Hepatocyte (in vitro differentiated cells): ENCODE measurements around the gene SMIM35. TPM values are rescaled to one million over a fixed set of nuclear protein-coding genes. Genes with fewer than 3 reads are reported as not detected.

Experiments used
- DNase-seq: peaks from one replicate; pipeline ENCODE4 v3.0.0-alpha.2; 2016; ENCODE audit warnings: low spot score
- H2AFZ ChIP-seq: fragments of 200-600 bp; sonication (generic); 2 replicates; pipeline ENCODE4 v1.6.0; 2016; ENCODE audit warnings: antibody characterized with exemption, mild to moderate bottlenecking
- H3K27ac ChIP-seq: fragments of 200-600 bp; sonication (generic); 2 replicates; pipeline ENCODE4 v1.5.1; 2016; ENCODE audit warnings: mild to moderate bottlenecking
- H3K27me3 ChIP-seq: fragments of 200-600 bp; sonication (generic); 2 replicates; pipeline ENCODE4 v1.6.1; 2016
- H3K36me3 ChIP-seq: fragments of 200-600 bp; sonication (generic); replicated peaks from 2 replicates; pipeline ENCODE4 v1.5.1; 2016; ENCODE audit warnings: low read depth; ENCODE audit not compliant: insufficient read depth
- H3K4me1 ChIP-seq: fragments of 200-600 bp; sonication (generic); 2 replicates; pipeline ENCODE4 v1.5.1; 2016; ENCODE audit warnings: mild to moderate bottlenecking, moderate library complexity; ENCODE audit not compliant: insufficient read depth
- H3K4me2 ChIP-seq: fragments of 200-600 bp; sonication (generic); 2 replicates; pipeline ENCODE4 v1.6.0; 2016
- H3K4me3 ChIP-seq: fragments of 200-600 bp; sonication (generic); 2 replicates; pipeline ENCODE4 v1.5.1; 2016; ENCODE audit warnings: mild to moderate bottlenecking
- H3K79me2 ChIP-seq: fragments of 200-600 bp; sonication (generic); 2 replicates; pipeline ENCODE4 v1.6.0; 2017; ENCODE audit warnings: mild to moderate bottlenecking
- H3K9me2 ChIP-seq: fragments of 200-600 bp; sonication (generic); replicated peaks from 2 replicates; pipeline ENCODE4 v1.6.0; 2017; ENCODE audit warnings: mild to moderate bottlenecking; ENCODE audit not compliant: insufficient read depth
- H3K9me3 ChIP-seq: fragments of 200-600 bp; sonication (generic); 2 replicates; pipeline ENCODE4 v1.5.1; 2016; ENCODE audit warnings: low read depth, mild to moderate bottlenecking
- H4K20me1 ChIP-seq: fragments of 200-600 bp; sonication (generic); 2 replicates; pipeline ENCODE4 v1.6.0; 2016; ENCODE audit warnings: mild to moderate bottlenecking; ENCODE audit not compliant: insufficient read depth, poor library complexity, severe bottlenecking
- EZH2 ChIP-seq: fragments of 200-600 bp; sonication (generic); IDR thresholded peaks from 2 replicates; pipeline ENCODE4 v1.6.1; 2016; ENCODE audit warnings: antibody characterized with exemption, mild to moderate bottlenecking, borderline replicate concordance
- EZH2phosphoT487 ChIP-seq: fragments of 200-600 bp; sonication (generic); IDR thresholded peaks from one replicate; pipeline ENCODE4 v1.6.1; 2018; ENCODE audit warnings: antibody characterized with exemption, mild to moderate bottlenecking, low read depth, moderate library complexity; ENCODE audit not compliant: unreplicated experiment, severe bottlenecking
- whole genome bisulfite sequencing: methylation state at CpG from one replicate; pipeline ENCODE4 v1.1.6; 2016; ENCODE audit warnings: low lambda C conversion rate; ENCODE audit errors: missing lambda C conversion rate; 5-methylcytosine and 5-hydroxymethylcytosine counted together
- polyA plus RNA-seq: library from polyadenylated mRNA; unstranded; fragments of >200 nt; fragmentation: Nextera tagmentation; extraction: Ambion mirVana; gene quantifications from 2 replicates; pipeline ENCODE4 v1.2.1, GENCODE V29; 2016
- total RNA-seq: library from RNA; depleted of rRNA; stranded (reverse); fragments of >200 nt; gene quantifications from 2 replicates; pipeline ENCODE4 v1.2.3, GENCODE V29; 2014
- TF ChIP-seq, protein P1 (sequence below): fragments of 200-600 bp; sonication (generic); IDR thresholded peaks from 2 replicates; pipeline ENCODE4 v1.5.1; 2016; ENCODE audit warnings: antibody characterized with exemption, mild to moderate bottlenecking; ENCODE audit not compliant: poor library complexity

Gene SMIM35
- total and polyA plus RNA-seq, 2 experiments from 2014 or later, result 0.03 TPM; not detected in 1

DNA sequence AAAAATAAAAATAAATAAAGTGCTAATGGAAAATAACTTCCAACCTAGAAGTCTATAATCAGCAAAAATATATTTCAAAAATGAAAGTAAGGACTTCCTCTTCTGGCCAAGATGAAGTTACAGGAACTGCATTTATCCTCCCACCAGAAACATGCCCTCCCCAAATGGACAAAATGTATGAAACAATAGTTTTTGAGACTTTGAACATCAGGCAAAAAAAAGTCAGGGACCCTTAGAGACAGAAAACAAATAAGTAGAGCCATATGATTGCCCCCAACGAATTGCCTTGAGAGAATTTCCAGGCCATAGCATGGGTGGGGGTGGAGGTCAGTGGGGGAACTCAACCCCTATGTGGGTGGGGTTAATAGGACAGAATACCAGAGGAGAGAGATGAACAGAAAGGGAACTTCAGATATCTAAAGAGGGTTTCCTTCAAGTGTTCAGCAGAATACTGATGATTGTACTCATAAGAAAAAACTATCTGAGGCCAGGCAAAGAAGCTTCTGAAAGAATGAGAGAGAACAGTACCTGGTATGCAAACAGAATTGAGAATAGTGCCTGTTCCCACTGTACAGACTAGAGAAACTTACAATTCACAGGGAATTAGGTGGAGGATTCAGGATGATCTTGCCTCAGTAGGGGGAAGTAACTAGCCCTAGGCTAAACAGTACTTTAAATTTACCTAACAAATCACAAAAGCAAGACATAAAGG is 127.2 kb downstream of the SMIM35 start:
- Histone ChIP-seq H3K36me3 (no peaks in the 10 kb centered on the region), H3K27me3 (no peaks in the 10 kb centered on the region), H3K4me2 (no peak overlapping the region), H2AFZ (no peak overlapping the region), H3K4me1 (no peaks in the 10 kb centered on the region), H4K20me1 (no peaks in the 10 kb centered on the region), H3K79me2 (no peaks in the 10 kb centered on the region), H3K4me3 (no peak overlapping the region), H3K9me3 (no peaks in the 10 kb centered on the region), H3K9me2 (no peaks in the 10 kb centered on the region), H3K27ac (no peak overlapping the region)
- DNase-seq, result no peak
- TF ChIP-seq, protein P1, sequence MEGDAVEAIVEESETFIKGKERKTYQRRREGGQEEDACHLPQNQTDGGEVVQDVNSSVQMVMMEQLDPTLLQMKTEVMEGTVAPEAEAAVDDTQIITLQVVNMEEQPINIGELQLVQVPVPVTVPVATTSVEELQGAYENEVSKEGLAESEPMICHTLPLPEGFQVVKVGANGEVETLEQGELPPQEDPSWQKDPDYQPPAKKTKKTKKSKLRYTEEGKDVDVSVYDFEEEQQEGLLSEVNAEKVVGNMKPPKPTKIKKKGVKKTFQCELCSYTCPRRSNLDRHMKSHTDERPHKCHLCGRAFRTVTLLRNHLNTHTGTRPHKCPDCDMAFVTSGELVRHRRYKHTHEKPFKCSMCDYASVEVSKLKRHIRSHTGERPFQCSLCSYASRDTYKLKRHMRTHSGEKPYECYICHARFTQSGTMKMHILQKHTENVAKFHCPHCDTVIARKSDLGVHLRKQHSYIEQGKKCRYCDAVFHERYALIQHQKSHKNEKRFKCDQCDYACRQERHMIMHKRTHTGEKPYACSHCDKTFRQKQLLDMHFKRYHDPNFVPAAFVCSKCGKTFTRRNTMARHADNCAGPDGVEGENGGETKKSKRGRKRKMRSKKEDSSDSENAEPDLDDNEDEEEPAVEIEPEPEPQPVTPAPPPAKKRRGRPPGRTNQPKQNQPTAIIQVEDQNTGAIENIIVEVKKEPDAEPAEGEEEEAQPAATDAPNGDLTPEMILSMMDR, result no peak
- no peak for TF ChIP-seq EZH2phosphoT487
- no peak for TF ChIP-seq EZH2
- WGBS, result 82% methylated on average over 1 of the region's 1 CpG

DNA sequence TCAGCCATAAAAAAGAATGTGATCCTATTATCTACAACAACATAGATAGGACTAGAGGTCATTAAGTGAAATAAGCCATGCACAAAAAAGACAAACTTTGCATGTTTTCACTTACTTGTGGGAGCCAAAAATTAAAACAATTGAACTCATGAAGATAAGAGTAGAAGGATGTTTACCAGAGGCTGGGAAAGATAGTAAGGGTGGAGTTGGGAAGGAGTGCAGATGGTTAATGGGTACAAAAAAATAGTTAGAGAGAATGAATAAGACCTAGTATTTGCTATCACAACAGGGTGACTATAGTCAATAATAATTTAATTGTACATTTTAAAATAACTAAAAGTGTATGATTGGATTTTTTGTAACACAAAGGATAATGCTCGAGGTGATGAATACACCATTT is 127.8 kb downstream of the SMIM35 start:
- Histone ChIP-seq H3K27ac (no peak overlapping the region), H4K20me1 (no peaks in the 10 kb centered on the region), H2AFZ (no peak overlapping the region), H3K9me3 (no peaks in the 10 kb centered on the region), H3K4me2 (no peak overlapping the region), H3K79me2 (no peaks in the 10 kb centered on the region), H3K4me1 (no peaks in the 10 kb centered on the region), H3K9me2 (no peaks in the 10 kb centered on the region), H3K4me3 (no peak overlapping the region), H3K27me3 (no peaks in the 10 kb centered on the region), H3K36me3 (no peaks in the 10 kb centered on the region)
- TF ChIP-seq EZH2phosphoT487 (no peak), EZH2 (no peak)
- TF ChIP-seq, protein P1, result no peak
- 94% methylated on average over 1 of the region's 1 CpG for WGBS
- no peak for DNase-seq

Other genes with a start within 250 kb of the SMIM35 start
- 19.5 and 28.3 TPM in 2 replicates for gene FXYD6, start 210.3 kb downstream of the SMIM35 start, total RNA-seq
- gene FXYD6, start 210.3 kb downstream of the SMIM35 start, polyA plus RNA-seq, result 56.9 and 68.2 TPM in 2 replicates
- gene TMPRSS13, start 157.6 kb downstream of the SMIM35 start, total RNA-seq, result 1.0 and 1.3 TPM in 2 replicates
- 1.1 and 1.9 TPM in 2 replicates for gene TMPRSS13, start 157.6 kb downstream of the SMIM35 start, polyA plus RNA-seq
- 0.28 and 2.3 TPM in 2 replicates for gene IL10RA, start 100.6 kb downstream of the SMIM35 start, total RNA-seq
- 0.90 and 1.5 TPM in 2 replicates for gene IL10RA, start 100.6 kb downstream of the SMIM35 start, polyA plus RNA-seq
- gene TMPRSS4, start 9.9 kb downstream of the SMIM35 start, total RNA-seq, result 10.9 and 12.9 TPM in 2 replicates
- gene TMPRSS4, start 9.9 kb downstream of the SMIM35 start, polyA plus RNA-seq, result 12.1 and 16.2 TPM in 2 replicates
- 0.57 and 1.0 TPM in 2 replicates for gene SCN4B, start 65.9 kb upstream of the SMIM35 start, total RNA-seq
- gene SCN4B, start 65.9 kb upstream of the SMIM35 start, polyA plus RNA-seq, result 0.55 and 1.1 TPM in 2 replicates
- gene SCN2B, start 89.7 kb upstream of the SMIM35 start, total RNA-seq, result 1.1 and 1.3 TPM in 2 replicates
- 0.92 and 1.2 TPM in 2 replicates for gene SCN2B, start 89.7 kb upstream of the SMIM35 start, polyA plus RNA-seq
- gene JAML, start 138.0 kb upstream of the SMIM35 start, total RNA-seq, result 3.5 and 5.3 TPM in 2 replicates
- gene JAML, start 138.0 kb upstream of the SMIM35 start, polyA plus RNA-seq, result 5.0 and 5.9 TPM in 2 replicates
- 20.6 and 21.1 TPM in 2 replicates for gene MPZL3, start 165.4 kb upstream of the SMIM35 start, total RNA-seq
- 10.2 and 10.8 TPM in 2 replicates for gene MPZL3, start 165.4 kb upstream of the SMIM35 start, polyA plus RNA-seq
- 47.2 and 52.3 TPM in 2 replicates for gene MPZL2, start 177.3 kb upstream of the SMIM35 start, total RNA-seq
- 38.4 and 48.0 TPM in 2 replicates for gene MPZL2, start 177.3 kb upstream of the SMIM35 start, polyA plus RNA-seq
- gene CD3E, start 217.8 kb upstream of the SMIM35 start, total RNA-seq, result not detected in 2 replicates
- gene CD3E, start 217.8 kb upstream of the SMIM35 start, polyA plus RNA-seq, result not detected in 2 replicates